Activated naive CD4-positive, alpha-beta T cell treated with anti-CD3 and anti-CD28 coated beads for 36 hours (primary cell): ENCODE results near the gene SDCCAG8. TPM values are rescaled to one million over a fixed set of nuclear protein-coding genes. Genes with fewer than 3 reads are reported as not detected.
A peak's percentile ranks its signal among the peaks of the same experiment; 100 is the strongest.

Experiments used
- CTCF ChIA-PET: fragments of 350-600 bp; sonication (Branson Sonifier 250); formaldehyde crosslinking; loops from one replicate; lab custom pipeline; 2021; ENCODE audit warnings: antibody characterized with exemption; lab: Charles Lee
- DNase-seq: peaks from one replicate; pipeline ENCODE4 v3.0.0-alpha.2; 2020
- H3K27ac Mint-ChIP-seq: one replicate; pipeline ENCODE4 v1.8.0; 2021; ENCODE audit warnings: mild to moderate bottlenecking, mixed read lengths
- H3K27me3 Mint-ChIP-seq: one replicate; pipeline ENCODE4 v1.8.0; 2021; ENCODE audit warnings: low read depth, mixed read lengths
- H3K36me3 Mint-ChIP-seq: one replicate; pipeline ENCODE4 v1.8.0; 2021; ENCODE audit warnings: low read depth, mixed read lengths
- H3K4me1 Mint-ChIP-seq: one replicate; pipeline ENCODE4 v1.8.0; 2021; ENCODE audit warnings: low read depth, mixed read lengths
- H3K4me3 Mint-ChIP-seq: one replicate; pipeline ENCODE4 v1.8.0; 2021; ENCODE audit warnings: mild to moderate bottlenecking, moderate library complexity, mixed read lengths
- H3K9me3 Mint-ChIP-seq: one replicate; pipeline ENCODE4 v1.8.0; 2021; ENCODE audit warnings: mixed read lengths
- intact Hi-C: fragments of 100-400 bp; cut with micrococcal nuclease; formaldehyde crosslinking; loops from one replicate; pipeline ENCODE4 v1.15.1; 2023
- total RNA-seq, 2 experiments: library from RNA; stranded (reverse); gene quantifications; one replicate each; pipeline ENCODE4 v1.2.3, GENCODE V29; 2021

The SDCCAG8 gene
- total RNA-seq, 2 experiments from 2014 or later = 24.5 to 29.9 TPM

DNA sequence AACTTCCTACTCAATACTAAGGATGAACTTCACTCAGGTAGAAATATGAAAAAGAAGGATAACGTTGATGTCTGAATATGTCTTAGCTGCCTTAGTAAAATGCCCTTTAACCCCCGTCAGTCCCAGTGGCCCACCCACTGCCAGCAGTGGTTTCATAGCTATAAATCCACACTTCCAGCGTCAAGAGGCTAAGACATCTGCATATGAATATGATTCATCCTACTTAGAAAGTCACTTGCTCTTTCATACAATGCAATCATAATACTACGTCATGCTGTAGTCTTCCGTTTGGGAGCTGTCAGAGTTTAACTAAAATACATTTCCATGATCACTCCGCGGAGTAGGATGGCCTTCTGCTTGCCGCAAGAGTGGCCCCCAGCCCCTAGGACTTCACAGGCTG, 247.3 kb downstream of the SDCCAG8 start:
- Mint-ChIP-seq H3K27ac (no peak overlapping the region), H3K9me3 (no peaks in the 10 kb centered on the region), H3K4me3 (no peak overlapping the region), H3K4me1 (peaks cover 6% of the 10 kb centered on the region), H3K27me3 (no peaks in the 10 kb centered on the region), H3K36me3 (peaks cover 9% of the 10 kb centered on the region)
- DNase-seq = no peak
- intact Hi-C loops = loop anchor here (10.0 kb wide), 1 partner anchor 242 kb away; no protein-coding TSS in a partner anchor
- CTCF ChIA-PET = interaction anchor here (0.6 kb wide), 1 partner anchor 64 kb away, joined by 3 read pairs; no protein-coding TSS in a partner anchor

DNA sequence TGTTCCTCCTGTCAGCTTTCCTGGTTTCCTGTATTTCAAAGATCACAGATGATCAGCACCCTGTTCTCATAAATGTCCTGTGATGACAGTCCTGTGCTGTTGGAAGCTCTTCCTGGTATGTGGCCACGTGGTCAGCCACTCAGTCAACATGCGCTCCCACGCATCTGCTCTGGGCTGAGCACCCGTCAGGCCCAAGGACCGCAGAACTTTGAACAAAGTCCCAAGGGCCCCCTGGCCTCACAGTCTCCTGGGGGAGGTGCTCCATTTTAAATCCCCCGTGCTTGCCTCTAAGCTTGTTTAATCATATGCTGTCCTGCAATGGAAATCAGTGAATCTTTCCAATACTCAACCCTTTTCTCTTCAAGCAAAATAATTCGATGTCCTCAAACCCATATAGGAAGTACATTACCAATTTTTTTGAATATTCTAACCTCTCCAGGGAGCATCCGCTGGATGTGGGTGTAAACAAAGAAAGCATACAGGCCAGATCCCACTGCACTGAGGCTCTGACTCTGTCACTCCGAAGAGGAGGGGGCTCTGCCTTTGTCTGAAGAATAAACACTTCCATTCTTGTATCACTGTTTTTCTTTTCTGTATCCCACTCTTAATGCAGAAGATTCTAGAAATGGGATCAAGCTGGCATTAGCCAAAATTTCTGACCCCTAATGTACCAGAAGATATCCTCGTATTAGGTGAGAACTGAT, 250.3 kb downstream of the SDCCAG8 start:
- CTCF ChIA-PET = no interaction called here
- Mint-ChIP-seq H3K36me3 (peaks cover 10% of the 10 kb centered on the region), H3K4me3 (no peak overlapping the region), H3K9me3 (no peaks in the 10 kb centered on the region), H3K27ac (no peak overlapping the region), H3K27me3 (no peaks in the 10 kb centered on the region), H3K4me1 (peaks cover 21% of the 10 kb centered on the region)
- intact Hi-C loops = loop anchor here (10.0 kb wide), 1 partner anchor 239 kb away; no protein-coding TSS in a partner anchor
- no peak for DNase-seq

DNA sequence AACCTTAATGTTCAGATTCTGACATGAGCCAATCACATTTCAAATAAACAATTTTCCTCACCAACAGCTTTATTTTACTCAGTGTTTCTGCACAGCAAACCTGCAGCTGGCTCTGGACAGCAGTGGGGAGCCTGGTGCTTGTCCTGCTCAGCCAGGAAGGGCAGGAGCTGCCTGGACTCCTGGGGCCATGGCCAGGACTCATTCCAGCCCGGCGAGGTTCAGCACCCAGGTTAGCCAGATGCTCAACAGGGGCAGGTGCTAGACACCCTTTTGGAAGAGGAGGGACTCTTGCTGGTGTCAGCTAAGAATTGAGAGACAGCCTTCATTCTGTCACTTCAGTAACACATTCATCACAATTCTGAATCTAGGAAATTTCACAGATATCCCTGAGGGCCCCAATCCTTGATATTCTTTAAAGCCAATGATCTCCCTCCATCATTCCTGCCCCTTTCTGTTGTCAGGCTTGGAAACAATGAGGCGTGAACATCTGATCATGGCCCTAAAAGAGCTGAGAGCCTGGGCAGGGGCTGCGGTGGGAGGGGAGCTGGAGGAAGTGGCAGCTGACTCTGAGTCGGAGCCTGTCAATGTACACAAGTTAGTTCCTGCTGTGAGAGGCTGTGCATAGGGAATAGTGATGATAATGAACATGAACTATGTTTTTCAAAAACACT, 251.3 kb downstream of the SDCCAG8 start:
- Mint-ChIP-seq H3K27ac (no peak overlapping the region), H3K27me3 (no peaks in the 10 kb centered on the region), H3K4me1 (peaks cover 21% of the 10 kb centered on the region), H3K36me3 (peaks cover 14% of the 10 kb centered on the region), H3K9me3 (no peaks in the 10 kb centered on the region), H3K4me3 (no peak overlapping the region)
- intact Hi-C loops = loop anchor here (10.0 kb wide), 1 partner anchor 238 kb away; no protein-coding TSS in a partner anchor
- no peak for DNase-seq
- CTCF ChIA-PET = no interaction called here

DNA sequence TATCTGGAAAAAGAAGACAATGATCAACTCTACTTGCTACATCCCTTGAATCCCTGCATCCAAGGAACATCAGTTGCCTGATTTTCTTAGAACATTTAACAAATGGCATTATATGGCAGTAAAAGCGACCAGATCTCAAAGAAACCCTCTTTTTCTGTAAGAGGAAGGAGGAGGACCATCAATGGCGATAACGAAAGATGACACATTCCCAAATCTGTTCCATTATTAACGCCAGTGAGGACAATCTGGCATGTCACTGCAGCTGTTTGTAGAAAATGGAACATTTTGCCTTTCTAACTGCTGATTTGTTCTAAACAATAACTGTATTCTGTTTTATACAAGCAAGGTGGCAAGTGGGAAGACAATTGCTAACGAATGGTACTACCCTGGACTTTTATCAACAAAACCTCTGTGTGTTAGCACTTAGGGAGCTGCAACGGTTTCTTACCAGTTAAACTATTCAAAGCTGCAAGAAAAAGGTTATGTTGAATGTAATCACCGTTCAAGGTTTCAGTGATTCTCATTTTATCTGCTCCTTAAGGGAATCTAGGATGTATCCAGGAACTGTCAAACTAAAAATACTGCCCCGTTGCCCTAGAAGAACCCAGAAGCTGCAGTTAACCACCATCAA, 251.9 kb downstream of the SDCCAG8 start:
- Mint-ChIP-seq H3K27me3 (no peaks in the 10 kb centered on the region), H3K9me3 (no peaks in the 10 kb centered on the region), H3K36me3 (peaks cover 15% of the 10 kb centered on the region), H3K27ac (no peak overlapping the region), H3K4me3 (no peak overlapping the region), H3K4me1 (peaks cover 21% of the 10 kb centered on the region)
- intact Hi-C loops = loop anchor here (10.0 kb wide), 1 partner anchor 237 kb away; no protein-coding TSS in a partner anchor
- DNase-seq = no peak
- CTCF ChIA-PET = interaction anchor here (0.7 kb wide), 1 partner anchor 164 kb away, joined by 3 read pairs; no protein-coding TSS in a partner anchor

DNA sequence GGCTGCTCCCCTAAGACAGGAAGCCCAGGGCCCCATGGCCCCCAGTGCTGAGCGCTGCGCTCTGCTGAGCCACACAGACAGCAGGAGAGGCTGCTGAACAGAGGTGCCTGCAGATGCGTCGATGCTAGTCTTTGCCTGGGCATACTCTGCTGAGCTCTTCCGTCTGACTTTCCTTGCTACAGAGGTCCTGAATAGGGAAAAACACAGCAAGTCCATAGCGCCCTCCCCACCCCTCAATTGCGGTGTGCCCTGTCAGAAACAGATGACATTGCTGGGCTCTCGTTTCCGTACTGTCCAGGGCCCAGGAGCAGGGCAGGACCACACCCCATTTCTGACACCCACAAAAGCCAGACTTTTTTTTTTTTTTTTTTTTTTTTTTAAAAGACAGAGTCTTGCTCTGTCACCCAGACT, 252.5 kb downstream of the SDCCAG8 start:
- Mint-ChIP-seq H3K4me1 (peaks cover 21% of the 10 kb centered on the region), H3K36me3 (peaks cover 14% of the 10 kb centered on the region), H3K4me3 (no peak overlapping the region), H3K27ac (no peak overlapping the region), H3K9me3 (no peaks in the 10 kb centered on the region), H3K27me3 (no peaks in the 10 kb centered on the region)
- peak; percentile 34 for DNase-seq
- intact Hi-C loops = loop anchor here (10.0 kb wide), 1 partner anchor 236 kb away; no protein-coding TSS in a partner anchor
- CTCF ChIA-PET = interaction anchor here (0.6 to 0.7 kb wide), 2 partner anchors 164 to 590 kb away, joined by 3 read pairs; no protein-coding TSS in a partner anchor

DNA sequence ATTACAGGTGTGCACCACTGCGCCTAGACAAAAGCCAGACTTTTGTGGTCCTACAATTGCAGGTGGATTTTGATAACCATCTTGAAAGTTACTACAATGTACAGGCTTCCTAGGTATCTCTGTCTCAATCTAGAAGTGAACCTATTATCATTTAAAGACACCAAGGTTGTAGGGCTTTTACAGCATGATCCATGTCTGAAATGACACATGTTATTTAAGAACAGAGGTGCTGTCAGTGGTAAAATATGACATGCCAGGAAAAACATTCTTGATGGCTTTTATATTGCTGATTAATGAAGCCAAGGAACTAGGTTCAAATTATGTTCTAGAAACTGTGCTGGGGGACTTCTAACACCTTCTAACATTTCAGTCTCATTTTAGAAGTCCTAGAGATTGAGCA, 253.1 kb downstream of the SDCCAG8 start:
- CTCF ChIA-PET = interaction anchor here (0.6 kb wide), 1 partner anchor 591 kb away, joined by 3 read pairs; no protein-coding TSS in a partner anchor
- H3K27me3 Mint-ChIP-seq = no peaks in the 10 kb centered on the region
- H3K9me3 Mint-ChIP-seq = no peaks in the 10 kb centered on the region
- intact Hi-C loops = loop anchor here (10.0 kb wide), 1 partner anchor 236 kb away; no protein-coding TSS in a partner anchor
- DNase-seq = no peak
- peaks cover 24% of the 10 kb centered on the region for H3K4me1 Mint-ChIP-seq
- no peak overlapping the region for H3K4me3 Mint-ChIP-seq
- no peak overlapping the region for H3K27ac Mint-ChIP-seq
- peaks cover 10% of the 10 kb centered on the region for H3K36me3 Mint-ChIP-seq

DNA sequence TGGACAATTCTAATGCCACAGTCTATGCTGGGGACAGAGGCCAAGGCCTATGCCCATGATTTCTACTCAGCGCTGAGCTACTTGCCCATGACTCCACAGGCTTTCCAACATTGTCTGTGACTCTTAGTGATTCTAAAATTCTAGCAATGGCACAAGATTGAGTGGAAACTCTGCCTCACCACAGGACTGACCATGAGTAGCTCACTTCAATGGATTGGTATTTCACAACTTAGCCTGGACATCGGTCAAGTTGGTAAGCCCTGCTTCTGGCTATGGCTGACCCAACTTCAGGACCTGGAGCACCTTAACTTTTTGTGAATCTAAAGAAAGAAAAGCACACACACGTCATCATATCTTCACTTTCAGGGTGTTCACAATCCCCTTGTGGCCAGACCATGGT, 255.1 kb downstream of the SDCCAG8 start:
- CTCF ChIA-PET = no interaction called here
- H3K27me3 Mint-ChIP-seq = no peaks in the 10 kb centered on the region
- H3K4me3 Mint-ChIP-seq = no peak overlapping the region
- H3K36me3 Mint-ChIP-seq = peaks cover 9% of the 10 kb centered on the region
- no peak overlapping the region for H3K27ac Mint-ChIP-seq
- H3K4me1 Mint-ChIP-seq = peaks cover 28% of the 10 kb centered on the region
- intact Hi-C loops = no loop called here
- DNase-seq = no peak
- no peaks in the 10 kb centered on the region for H3K9me3 Mint-ChIP-seq

DNA sequence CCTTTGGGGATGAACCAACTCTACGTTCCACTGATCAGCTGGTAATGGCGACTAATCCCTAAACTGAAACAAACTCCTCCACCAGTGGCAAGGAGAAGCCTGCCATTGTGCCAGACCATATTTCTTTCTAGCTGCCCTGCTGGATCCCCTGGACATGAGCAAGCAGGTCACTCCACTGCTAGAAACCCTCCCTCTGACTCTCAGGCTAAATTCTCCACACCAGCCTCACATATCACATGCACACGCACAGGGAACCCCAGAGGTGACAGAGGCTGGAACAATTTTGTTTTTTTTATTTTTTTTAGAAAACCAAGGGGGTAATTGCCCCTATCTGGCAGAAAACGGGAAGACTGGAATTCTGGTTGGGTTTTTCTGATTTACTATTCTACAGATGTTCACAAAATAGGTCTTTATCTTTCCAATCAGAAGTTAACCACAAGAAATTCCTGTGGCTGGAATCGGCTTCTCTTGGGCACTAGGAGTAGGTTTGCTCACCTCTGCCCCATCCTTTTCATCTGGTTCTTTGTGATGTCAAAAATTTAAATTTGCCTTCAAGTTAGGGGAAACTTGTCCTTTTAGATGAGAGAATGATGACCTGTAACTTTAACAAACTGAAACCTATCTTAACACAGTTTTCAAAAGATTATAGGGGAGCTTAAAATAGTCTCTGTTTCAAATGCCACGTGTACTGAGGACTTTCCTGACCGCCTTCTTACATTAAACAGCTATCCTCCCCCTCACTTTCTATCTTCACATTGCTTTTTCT, 258.1 kb downstream of the SDCCAG8 start:
- intact Hi-C loops = no loop called here
- Mint-ChIP-seq H3K36me3 (peaks cover 14% of the 10 kb centered on the region), H3K27me3 (no peaks in the 10 kb centered on the region), H3K4me1 (peaks cover 17% of the 10 kb centered on the region), H3K4me3 (no peak overlapping the region), H3K9me3 (peaks cover 4% of the 10 kb centered on the region), H3K27ac (peak overlapping the region; percentile 10)
- CTCF ChIA-PET = no interaction called here
- no peak for DNase-seq

DNA sequence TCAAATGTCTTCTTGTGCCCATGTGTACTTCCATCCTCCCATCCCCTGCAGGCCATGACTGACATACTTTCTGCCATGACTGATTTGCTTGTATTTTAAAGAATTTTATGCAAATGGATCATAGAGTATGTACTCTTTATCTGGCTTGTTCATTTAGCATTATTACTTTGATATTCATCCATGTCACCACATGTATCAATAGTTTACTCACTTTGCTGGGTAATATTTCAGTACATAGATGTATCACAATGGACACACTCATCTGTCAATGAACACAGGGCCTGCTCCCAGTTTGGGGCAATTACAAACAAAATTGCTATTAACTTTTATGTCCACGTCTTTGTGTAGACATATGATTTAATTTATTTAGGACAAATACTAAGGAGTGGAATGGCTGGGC, 259.1 kb downstream of the SDCCAG8 start:
- H3K4me3 Mint-ChIP-seq = no peak overlapping the region
- H3K27ac Mint-ChIP-seq = no peak overlapping the region
- no peak for DNase-seq
- H3K36me3 Mint-ChIP-seq = peaks cover 14% of the 10 kb centered on the region
- intact Hi-C loops = no loop called here
- CTCF ChIA-PET = no interaction called here
- peaks cover 11% of the 10 kb centered on the region for H3K4me1 Mint-ChIP-seq
- peaks cover 4% of the 10 kb centered on the region for H3K9me3 Mint-ChIP-seq
- H3K27me3 Mint-ChIP-seq = no peaks in the 10 kb centered on the region

DNA sequence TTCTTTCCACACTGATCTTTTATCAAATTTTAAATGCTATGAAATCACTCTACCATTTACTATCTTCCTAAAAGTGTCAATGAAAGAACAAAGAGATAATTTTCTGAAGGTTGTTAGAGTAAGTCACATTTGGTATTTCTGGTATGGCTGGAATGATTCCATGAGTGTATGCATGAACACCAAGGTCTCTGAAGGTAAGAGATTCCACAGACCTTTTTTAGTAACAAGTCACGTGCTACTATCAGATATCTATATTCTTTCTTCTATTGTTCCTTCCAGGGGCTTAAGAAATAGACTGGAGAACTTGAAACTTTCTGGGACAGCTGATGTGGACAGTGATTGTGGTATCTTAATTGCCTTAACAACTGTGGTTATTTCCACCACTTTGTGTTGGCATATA, 265.0 kb downstream of the SDCCAG8 start:
- H3K36me3 Mint-ChIP-seq = peaks cover 14% of the 10 kb centered on the region
- CTCF ChIA-PET = no interaction called here

DNA sequence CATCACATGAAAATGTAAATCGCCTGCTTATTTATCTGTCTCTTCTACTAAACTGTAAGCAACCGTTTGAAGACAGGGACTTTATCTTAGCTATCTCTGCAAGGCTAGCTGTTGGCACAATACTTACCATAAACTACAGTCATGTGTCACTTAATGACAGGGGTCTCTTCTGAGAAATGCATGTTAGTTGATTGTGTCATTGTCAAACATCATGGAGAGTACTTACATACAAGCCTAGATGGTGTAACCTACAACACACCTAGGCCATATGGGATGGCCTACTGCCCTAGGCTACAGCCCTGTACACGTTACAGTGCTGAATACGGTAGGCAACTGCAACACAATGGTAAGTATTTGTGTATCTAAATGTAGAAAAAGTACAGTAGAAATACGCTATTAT, 267.9 kb downstream of the SDCCAG8 start:
- Mint-ChIP-seq H3K4me3 (no peak overlapping the region), H3K36me3 (peaks cover 11% of the 10 kb centered on the region), H3K4me1 (peaks cover 6% of the 10 kb centered on the region), H3K27ac (no peak overlapping the region), H3K9me3 (no peaks in the 10 kb centered on the region), H3K27me3 (no peaks in the 10 kb centered on the region)
- DNase-seq = no peak
- CTCF ChIA-PET = no interaction called here
- intact Hi-C loops = no loop called here

More for the DNA sequence above, 265.0 kb downstream of the SDCCAG8 start:
- DNase-seq = no peak
- peaks cover 6% of the 10 kb centered on the region for H3K4me1 Mint-ChIP-seq
- intact Hi-C loops = no loop called here
- peaks cover 4% of the 10 kb centered on the region for H3K9me3 Mint-ChIP-seq
- no peak overlapping the region for H3K27ac Mint-ChIP-seq
- no peak overlapping the region for H3K4me3 Mint-ChIP-seq
- no peaks in the 10 kb centered on the region for H3K27me3 Mint-ChIP-seq

DNA sequence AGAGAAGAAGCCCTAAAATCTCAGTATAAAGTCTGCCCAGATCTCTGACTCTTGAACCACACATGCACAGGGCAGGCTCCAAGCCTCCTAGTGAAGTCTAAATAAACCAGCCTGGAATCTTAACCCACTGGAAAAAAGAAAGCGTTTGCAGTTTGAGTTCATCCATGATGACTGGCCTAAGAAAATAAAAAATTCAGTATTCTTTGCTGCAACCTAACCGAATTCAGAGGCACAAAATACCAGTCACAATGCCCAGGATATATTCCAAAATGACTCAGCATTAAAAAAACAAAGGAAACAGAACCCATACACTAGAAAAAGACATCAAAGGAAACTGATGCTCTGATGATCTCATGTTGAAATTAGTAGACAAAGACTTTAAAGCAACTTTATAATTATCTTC, 269.2 kb downstream of the SDCCAG8 start:
- Mint-ChIP-seq H3K36me3 (peaks cover 16% of the 10 kb centered on the region), H3K4me1 (peaks cover 6% of the 10 kb centered on the region), H3K27ac (no peak overlapping the region), H3K4me3 (no peak overlapping the region), H3K9me3 (peaks cover 4% of the 10 kb centered on the region), H3K27me3 (no peaks in the 10 kb centered on the region)
- no peak for DNase-seq
- intact Hi-C loops = no loop called here
- CTCF ChIA-PET = no interaction called here
